ENCODE measurements around the gene PPP1R3G. TPM values are rescaled to one million over a fixed set of nuclear protein-coding genes. Genes with fewer than 3 reads are reported as not detected.
"Not testable (repeated sequence)": the region's sequence is repeated elsewhere in the genome, so short reads cannot be mapped to it uniquely, and the experiment has no call there.

PPP1R3G gene
- total RNA-seq, 2 donors from 2014 or later, result 0.26 TPM; not detected in 1

- H3K9me3 ChIP-seq, result no peaks in the 10 kb centered on the region
- intact Hi-C loops (cut with DNase I), result no loop called here
- H3K4me1 ChIP-seq, result no peaks in the 10 kb centered on the region
- ATAC-seq (no peak), DNase-seq (no peak)
- no peak overlapping the region for H3K27ac ChIP-seq
- no peaks in the 10 kb centered on the region for H3K27me3 ChIP-seq
- no peaks in the 10 kb centered on the region for H3K36me3 ChIP-seq (replicated peaks in 1 of 2; ENCODE audit: insufficient read depth in 1 of 2, low read depth in 2 of 2)
- 91 to 92% methylated on average over 9 to 10 of the region's 10 CpGs for WGBS, 2 donors
- TF ChIP-seq CTCF (IDR thresholded peaks at IDR 0.05) (no peak), POLR2A (IDR thresholded peaks at IDR 0.05) (no peak)
- no peak overlapping the region for H3K4me3 ChIP-seq
Observed at GRCh38 chr6:5120011-5120410, 34.9 kb downstream of the PPP1R3G start.

- H3K4me1 ChIP-seq; ATAC-seq; H3K36me3 ChIP-seq (replicated peaks in 1 of 2; ENCODE audit: insufficient read depth in 1 of 2, low read depth in 2 of 2); H3K27ac ChIP-seq; H3K9me3 ChIP-seq; H3K27me3 ChIP-seq; H3K4me3 ChIP-seq; DNase-seq; intact Hi-C loops (cut with DNase I): not testable (repeated sequence)
- WGBS, 2 donors, result 90 to 93% methylated on average over 7 to 8 of the region's 8 CpGs
Observed at GRCh38 chr6:5120543-5120942, 35.4 kb downstream of the PPP1R3G start.

GRCh38 chr6:5121479-5121878 is 36.3 kb downstream of the PPP1R3G start:
- TF ChIP-seq POLR2A (IDR thresholded peaks at IDR 0.05) (no peak), CTCF (IDR thresholded peaks at IDR 0.05) (no peak)
- Histone ChIP-seq H3K9me3 (no peaks in the 10 kb centered on the region), H3K4me1 (no peaks in the 10 kb centered on the region), H3K27me3 (no peaks in the 10 kb centered on the region), H3K36me3 (replicated peaks in 1 of 2; ENCODE audit: insufficient read depth in 1 of 2, low read depth in 2 of 2) (no peaks in the 10 kb centered on the region), H3K4me3 (no peak overlapping the region), H3K27ac (no peak overlapping the region)
- 80 to 100% methylated on average over 1 to 6 of the region's 6 CpGs for WGBS, 2 donors
- no peak for DNase-seq
- no peak for ATAC-seq
- intact Hi-C loops (cut with DNase I), result no loop called here

GRCh38 chr6:5121956-5122355 is 36.8 kb downstream of the PPP1R3G start:
- no peaks in the 10 kb centered on the region for H3K9me3 ChIP-seq
- WGBS, 2 donors, result 82 to 88% methylated on average over 7 of the region's 7 CpGs

GRCh38 chr6:5122504-5123112 is 37.5 kb downstream of the PPP1R3G start:
- H3K27me3 ChIP-seq, result no peaks in the 10 kb centered on the region
- H3K4me1 ChIP-seq, result no peaks in the 10 kb centered on the region
- intact Hi-C loops (cut with DNase I), result no loop called here
- DNase-seq, result no peak
- 83 to 88% methylated on average over 18 of the region's 18 CpGs for WGBS, 2 donors
- no peak overlapping the region for H3K4me3 ChIP-seq
- H3K27ac ChIP-seq, result no peak overlapping the region
- H3K9me3 ChIP-seq, result no peaks in the 10 kb centered on the region
- TF ChIP-seq POLR2A (IDR thresholded peaks at IDR 0.05) (no peak), CTCF (IDR thresholded peaks at IDR 0.05) (no peak)
- no peaks in the 10 kb centered on the region for H3K36me3 ChIP-seq (replicated peaks in 1 of 2; ENCODE audit: insufficient read depth in 1 of 2, low read depth in 2 of 2)
- ATAC-seq, result no peak

More at GRCh38 chr6:5121956-5122355, 36.8 kb downstream of the PPP1R3G start:
- Histone ChIP-seq H3K27ac (no peak overlapping the region), H3K36me3 (replicated peaks in 1 of 2; ENCODE audit: insufficient read depth in 1 of 2, low read depth in 2 of 2) (no peaks in the 10 kb centered on the region), H3K4me1 (no peaks in the 10 kb centered on the region), H3K4me3 (no peak overlapping the region), H3K27me3 (no peaks in the 10 kb centered on the region)
- DNase-seq, result no peak
- no peak for ATAC-seq
- TF ChIP-seq POLR2A (IDR thresholded peaks at IDR 0.05) (no peak), CTCF (IDR thresholded peaks at IDR 0.05) (no peak)
- intact Hi-C loops (cut with DNase I), result no loop called here

All from body of pancreas (tissue), 4 donors.